ENCODE data around the gene MYDGF.

DNA sequence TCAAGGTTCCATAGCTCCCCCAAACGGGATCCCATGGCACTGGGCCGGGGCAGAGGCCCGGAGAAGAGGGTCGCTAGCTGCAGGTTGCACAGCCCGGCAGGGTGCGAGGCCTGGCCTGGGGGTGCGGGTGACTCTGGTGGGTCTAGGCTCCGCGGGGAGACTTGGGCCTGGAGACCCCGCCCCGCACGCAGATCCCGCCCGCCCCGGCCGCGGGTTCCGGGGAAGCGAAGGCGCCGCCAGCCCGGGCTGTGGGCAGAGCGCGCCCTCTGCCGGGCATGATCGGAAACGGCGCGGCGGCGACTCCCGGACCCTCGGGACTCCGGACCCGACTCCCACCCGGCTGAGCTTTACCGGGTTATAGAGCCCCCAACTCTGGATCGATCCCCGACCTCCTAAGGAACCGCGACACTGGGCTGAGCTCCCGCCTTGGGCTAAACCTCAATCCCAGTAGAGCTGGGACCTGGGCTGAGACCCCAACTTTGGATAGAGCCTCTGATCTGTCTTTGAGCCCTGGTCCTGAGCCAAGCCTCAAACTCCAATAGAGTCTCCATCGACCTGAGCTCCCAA is 33.9 kb downstream of the MYDGF start:
- TF ChIP-seq, protein P1, sequence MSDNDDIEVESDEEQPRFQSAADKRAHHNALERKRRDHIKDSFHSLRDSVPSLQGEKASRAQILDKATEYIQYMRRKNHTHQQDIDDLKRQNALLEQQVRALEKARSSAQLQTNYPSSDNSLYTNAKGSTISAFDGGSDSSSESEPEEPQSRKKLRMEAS (CRISPR knock-in tag; IDR thresholded peaks at IDR 0.05) = no peak
- TF ChIP-seq, protein P2, sequence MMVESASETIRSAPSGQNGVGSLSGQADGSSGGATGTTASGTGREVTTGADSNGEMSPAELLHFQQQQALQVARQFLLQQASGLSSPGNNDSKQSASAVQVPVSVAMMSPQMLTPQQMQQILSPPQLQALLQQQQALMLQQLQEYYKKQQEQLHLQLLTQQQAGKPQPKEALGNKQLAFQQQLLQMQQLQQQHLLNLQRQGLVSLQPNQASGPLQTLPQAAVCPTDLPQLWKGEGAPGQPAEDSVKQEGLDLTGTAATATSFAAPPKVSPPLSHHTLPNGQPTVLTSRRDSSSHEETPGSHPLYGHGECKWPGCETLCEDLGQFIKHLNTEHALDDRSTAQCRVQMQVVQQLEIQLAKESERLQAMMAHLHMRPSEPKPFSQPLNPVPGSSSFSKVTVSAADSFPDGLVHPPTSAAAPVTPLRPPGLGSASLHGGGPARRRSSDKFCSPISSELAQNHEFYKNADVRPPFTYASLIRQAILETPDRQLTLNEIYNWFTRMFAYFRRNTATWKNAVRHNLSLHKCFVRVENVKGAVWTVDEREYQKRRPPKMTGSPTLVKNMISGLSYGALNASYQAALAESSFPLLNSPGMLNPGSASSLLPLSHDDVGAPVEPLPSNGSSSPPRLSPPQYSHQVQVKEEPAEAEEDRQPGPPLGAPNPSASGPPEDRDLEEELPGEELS (CRISPR knock-in tag; IDR thresholded peaks at IDR 0.05) = no peak
- TF ChIP-seq OVOL2 (CRISPR knock-in tag; IDR thresholded peaks at IDR 0.05; ENCODE audit: borderline replicate concordance) (no peak), MXD4 (CRISPR knock-in tag; IDR thresholded peaks at IDR 0.05; ENCODE audit: borderline replicate concordance) (no peak), ZNF263 (CRISPR knock-in tag; IDR thresholded peaks at IDR 0.05; ENCODE audit: low read depth) (no peak), TEAD1 (CRISPR knock-in tag; IDR thresholded peaks at IDR 0.05) (no peak), KAT7 (CRISPR knock-in tag; IDR thresholded peaks at IDR 0.05; ENCODE audit: borderline replicate concordance) (no peak), CBFB (CRISPR knock-in tag; IDR thresholded peaks at IDR 0.05; ENCODE audit: low read depth) (no peak)
- TF ChIP-seq, protein P3, sequence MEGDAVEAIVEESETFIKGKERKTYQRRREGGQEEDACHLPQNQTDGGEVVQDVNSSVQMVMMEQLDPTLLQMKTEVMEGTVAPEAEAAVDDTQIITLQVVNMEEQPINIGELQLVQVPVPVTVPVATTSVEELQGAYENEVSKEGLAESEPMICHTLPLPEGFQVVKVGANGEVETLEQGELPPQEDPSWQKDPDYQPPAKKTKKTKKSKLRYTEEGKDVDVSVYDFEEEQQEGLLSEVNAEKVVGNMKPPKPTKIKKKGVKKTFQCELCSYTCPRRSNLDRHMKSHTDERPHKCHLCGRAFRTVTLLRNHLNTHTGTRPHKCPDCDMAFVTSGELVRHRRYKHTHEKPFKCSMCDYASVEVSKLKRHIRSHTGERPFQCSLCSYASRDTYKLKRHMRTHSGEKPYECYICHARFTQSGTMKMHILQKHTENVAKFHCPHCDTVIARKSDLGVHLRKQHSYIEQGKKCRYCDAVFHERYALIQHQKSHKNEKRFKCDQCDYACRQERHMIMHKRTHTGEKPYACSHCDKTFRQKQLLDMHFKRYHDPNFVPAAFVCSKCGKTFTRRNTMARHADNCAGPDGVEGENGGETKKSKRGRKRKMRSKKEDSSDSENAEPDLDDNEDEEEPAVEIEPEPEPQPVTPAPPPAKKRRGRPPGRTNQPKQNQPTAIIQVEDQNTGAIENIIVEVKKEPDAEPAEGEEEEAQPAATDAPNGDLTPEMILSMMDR (IDR thresholded peaks at IDR 0.05) = peak; percentile 94
- TF ChIP-seq, protein P4, sequence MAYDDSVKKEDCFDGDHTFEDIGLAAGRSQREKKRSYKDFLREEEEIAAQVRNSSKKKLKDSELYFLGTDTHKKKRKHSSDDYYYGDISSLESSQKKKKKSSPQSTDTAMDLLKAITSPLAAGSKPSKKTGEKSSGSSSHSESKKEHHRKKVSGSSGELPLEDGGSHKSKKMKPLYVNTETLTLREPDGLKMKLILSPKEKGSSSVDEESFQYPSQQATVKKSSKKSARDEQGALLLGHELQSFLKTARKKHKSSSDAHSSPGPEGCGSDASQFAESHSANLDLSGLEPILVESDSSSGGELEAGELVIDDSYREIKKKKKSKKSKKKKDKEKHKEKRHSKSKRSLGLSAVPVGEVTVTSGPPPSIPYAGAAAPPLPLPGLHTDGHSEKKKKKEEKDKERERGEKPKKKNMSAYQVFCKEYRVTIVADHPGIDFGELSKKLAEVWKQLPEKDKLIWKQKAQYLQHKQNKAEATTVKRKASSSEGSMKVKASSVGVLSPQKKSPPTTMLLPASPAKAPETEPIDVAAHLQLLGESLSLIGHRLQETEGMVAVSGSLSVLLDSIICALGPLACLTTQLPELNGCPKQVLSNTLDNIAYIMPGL (CRISPR knock-in tag; IDR thresholded peaks at IDR 0.05) = peak; percentile 78
- TF ChIP-seq, protein P5, sequence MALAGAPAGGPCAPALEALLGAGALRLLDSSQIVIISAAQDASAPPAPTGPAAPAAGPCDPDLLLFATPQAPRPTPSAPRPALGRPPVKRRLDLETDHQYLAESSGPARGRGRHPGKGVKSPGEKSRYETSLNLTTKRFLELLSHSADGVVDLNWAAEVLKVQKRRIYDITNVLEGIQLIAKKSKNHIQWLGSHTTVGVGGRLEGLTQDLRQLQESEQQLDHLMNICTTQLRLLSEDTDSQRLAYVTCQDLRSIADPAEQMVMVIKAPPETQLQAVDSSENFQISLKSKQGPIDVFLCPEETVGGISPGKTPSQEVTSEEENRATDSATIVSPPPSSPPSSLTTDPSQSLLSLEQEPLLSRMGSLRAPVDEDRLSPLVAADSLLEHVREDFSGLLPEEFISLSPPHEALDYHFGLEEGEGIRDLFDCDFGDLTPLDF (CRISPR knock-in tag; IDR thresholded peaks at IDR 0.05) = no peak
- TF ChIP-seq, protein P6, sequence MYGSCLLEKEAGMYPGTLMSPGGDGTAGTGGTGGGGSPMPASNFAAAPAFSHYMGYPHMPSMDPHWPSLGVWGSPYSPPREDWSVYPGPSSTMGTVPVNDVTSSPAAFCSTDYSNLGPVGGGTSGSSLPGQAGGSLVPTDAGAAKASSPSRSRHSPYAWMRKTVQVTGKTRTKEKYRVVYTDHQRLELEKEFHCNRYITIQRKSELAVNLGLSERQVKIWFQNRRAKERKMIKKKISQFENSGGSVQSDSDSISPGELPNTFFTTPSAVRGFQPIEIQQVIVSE (CRISPR knock-in tag; IDR thresholded peaks at IDR 0.05; ENCODE audit: borderline replicate concordance) = no peak
- TF ChIP-seq, protein P7, sequence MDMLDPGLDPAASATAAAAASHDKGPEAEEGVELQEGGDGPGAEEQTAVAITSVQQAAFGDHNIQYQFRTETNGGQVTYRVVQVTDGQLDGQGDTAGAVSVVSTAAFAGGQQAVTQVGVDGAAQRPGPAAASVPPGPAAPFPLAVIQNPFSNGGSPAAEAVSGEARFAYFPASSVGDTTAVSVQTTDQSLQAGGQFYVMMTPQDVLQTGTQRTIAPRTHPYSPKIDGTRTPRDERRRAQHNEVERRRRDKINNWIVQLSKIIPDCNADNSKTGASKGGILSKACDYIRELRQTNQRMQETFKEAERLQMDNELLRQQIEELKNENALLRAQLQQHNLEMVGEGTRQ (CRISPR knock-in tag; IDR thresholded peaks at IDR 0.05) = no peak

Data from WTC11 (cell line).